Upper lobe of left lung (tissue), 4 donors: ENCODE data around the gene CDC26.

Experiments used
- POLR2A ChIP-seq, 4 donors: fragments of 450-650 bp; IDR thresholded peaks; one replicate each; pipeline ENCODE4 v1.5.1; 2016 to 2017; ENCODE audit warnings: antibody characterized with exemption in 4 of 4, mild to moderate bottlenecking in 2 of 4
- TF ChIP-seq, protein P1 (sequence below), 6 experiments: fragments of 450-650 bp in 4 of 6; fragments of 200-600 bp in 2 of 6; sonication (generic) in 2 of 6; IDR thresholded peaks; one replicate each; pipeline ENCODE4 v1.5.1; 2016 to 2019; ENCODE audit warnings: antibody characterized with exemption in 6 of 6

DNA sequence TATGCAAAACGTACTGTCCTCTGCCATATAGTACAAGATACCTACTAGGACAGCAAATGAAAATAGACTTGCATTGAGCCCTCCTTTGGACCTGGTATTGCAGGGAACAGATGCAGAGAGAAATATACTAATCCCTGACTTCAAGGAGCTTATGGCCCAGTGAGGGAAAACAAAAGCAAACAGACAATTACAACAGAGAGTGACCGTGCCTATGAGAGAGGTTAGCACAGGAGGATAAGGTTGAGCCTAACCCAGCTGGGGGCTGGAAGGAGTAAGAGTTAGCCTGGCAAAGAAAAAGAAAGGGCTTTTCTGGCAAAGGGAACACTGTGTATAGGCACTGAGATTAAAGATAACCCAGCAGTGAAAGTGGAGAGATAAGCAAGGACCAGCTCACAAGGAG, 5.5 kb downstream of the CDC26 start:
- TF ChIP-seq, protein P1, sequence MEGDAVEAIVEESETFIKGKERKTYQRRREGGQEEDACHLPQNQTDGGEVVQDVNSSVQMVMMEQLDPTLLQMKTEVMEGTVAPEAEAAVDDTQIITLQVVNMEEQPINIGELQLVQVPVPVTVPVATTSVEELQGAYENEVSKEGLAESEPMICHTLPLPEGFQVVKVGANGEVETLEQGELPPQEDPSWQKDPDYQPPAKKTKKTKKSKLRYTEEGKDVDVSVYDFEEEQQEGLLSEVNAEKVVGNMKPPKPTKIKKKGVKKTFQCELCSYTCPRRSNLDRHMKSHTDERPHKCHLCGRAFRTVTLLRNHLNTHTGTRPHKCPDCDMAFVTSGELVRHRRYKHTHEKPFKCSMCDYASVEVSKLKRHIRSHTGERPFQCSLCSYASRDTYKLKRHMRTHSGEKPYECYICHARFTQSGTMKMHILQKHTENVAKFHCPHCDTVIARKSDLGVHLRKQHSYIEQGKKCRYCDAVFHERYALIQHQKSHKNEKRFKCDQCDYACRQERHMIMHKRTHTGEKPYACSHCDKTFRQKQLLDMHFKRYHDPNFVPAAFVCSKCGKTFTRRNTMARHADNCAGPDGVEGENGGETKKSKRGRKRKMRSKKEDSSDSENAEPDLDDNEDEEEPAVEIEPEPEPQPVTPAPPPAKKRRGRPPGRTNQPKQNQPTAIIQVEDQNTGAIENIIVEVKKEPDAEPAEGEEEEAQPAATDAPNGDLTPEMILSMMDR (IDR thresholded peaks at IDR 0.05), result no peak
- no peak for TF ChIP-seq POLR2A (IDR thresholded peaks at IDR 0.05)
